Measurements from ENCODE around the gene STXBP1. TPM values are rescaled to one million over a fixed set of nuclear protein-coding genes. Genes with fewer than 3 reads are reported as not detected.
A peak's percentile ranks its signal among the peaks of the same experiment; 100 is the strongest.

Gene STXBP1
- total and polyA plus RNA-seq, 9 of the 15 experiments (the other 6 are each of a cell fraction or from before 2014, with no cell fraction given): 4.6 to 35.1 (median 9.7) TPM

DNA sequence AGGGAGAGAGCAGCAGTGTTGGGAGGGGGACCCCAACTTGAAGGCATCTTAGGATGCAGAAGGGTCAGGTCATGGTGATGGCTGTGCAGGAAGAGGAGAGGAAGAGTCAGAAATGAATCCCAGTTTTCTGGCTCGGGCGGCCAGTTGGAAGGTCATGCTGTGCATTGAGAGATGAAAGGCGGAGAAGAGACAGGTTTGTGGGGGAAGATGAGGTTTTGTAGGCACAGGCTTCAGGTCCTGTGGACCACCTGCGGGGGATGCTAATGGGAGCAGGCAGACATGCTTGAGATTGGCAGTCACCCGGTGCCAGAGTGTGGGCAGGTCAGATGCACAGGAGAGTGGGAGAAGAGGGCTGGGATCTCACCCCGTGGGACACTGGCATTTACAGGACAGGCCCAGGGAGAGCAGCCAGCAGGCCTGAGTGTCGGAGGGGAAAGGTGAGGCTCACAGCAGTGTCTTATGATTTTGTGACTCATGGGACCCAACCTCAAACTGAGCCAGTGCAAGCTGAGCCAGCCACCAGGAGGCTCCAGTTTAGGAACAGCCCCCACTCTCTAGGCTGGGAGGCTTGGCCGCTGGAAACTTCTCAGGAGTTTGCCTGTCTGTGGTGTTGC, 17.5 kb downstream of the STXBP1 start (continued):
- TF ChIP-seq THRA (IDR thresholded peaks at IDR 0.05): no peak
- TF ChIP-seq ELF4 (CRISPR knock-in tag; IDR thresholded peaks at IDR 0.05): no peak
- TF ChIP-seq MAFK (IDR thresholded peaks at IDR 0.05; ENCODE audit: low read length): no peak
- TF ChIP-seq, protein P1, sequence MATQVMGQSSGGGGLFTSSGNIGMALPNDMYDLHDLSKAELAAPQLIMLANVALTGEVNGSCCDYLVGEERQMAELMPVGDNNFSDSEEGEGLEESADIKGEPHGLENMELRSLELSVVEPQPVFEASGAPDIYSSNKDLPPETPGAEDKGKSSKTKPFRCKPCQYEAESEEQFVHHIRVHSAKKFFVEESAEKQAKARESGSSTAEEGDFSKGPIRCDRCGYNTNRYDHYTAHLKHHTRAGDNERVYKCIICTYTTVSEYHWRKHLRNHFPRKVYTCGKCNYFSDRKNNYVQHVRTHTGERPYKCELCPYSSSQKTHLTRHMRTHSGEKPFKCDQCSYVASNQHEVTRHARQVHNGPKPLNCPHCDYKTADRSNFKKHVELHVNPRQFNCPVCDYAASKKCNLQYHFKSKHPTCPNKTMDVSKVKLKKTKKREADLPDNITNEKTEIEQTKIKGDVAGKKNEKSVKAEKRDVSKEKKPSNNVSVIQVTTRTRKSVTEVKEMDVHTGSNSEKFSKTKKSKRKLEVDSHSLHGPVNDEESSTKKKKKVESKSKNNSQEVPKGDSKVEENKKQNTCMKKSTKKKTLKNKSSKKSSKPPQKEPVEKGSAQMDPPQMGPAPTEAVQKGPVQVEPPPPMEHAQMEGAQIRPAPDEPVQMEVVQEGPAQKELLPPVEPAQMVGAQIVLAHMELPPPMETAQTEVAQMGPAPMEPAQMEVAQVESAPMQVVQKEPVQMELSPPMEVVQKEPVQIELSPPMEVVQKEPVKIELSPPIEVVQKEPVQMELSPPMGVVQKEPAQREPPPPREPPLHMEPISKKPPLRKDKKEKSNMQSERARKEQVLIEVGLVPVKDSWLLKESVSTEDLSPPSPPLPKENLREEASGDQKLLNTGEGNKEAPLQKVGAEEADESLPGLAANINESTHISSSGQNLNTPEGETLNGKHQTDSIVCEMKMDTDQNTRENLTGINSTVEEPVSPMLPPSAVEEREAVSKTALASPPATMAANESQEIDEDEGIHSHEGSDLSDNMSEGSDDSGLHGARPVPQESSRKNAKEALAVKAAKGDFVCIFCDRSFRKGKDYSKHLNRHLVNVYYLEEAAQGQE (IDR thresholded peaks at IDR 0.05; ENCODE audit: borderline replicate concordance): peak; percentile 14; the same call in 1 of the 2 replicates
- TF ChIP-seq, protein P1 (CRISPR knock-in tag; IDR thresholded peaks at IDR 0.05; ENCODE audit: low read depth): no peak
- no peak for TF ChIP-seq KDM4B (IDR thresholded peaks at IDR 0.05; ENCODE audit: borderline replicate concordance in 2 of 2, low read depth in 1 of 2)
- peak; percentile 33 for TF ChIP-seq NEUROD1 (IDR thresholded peaks at IDR 0.05; ENCODE audit: borderline replicate concordance, low read depth, low read length, partially characterized antibody)
- no peak for TF ChIP-seq XRCC5 (IDR thresholded peaks at IDR 0.05; ENCODE audit: low read depth, low read length)
- TF ChIP-seq, protein P2, sequence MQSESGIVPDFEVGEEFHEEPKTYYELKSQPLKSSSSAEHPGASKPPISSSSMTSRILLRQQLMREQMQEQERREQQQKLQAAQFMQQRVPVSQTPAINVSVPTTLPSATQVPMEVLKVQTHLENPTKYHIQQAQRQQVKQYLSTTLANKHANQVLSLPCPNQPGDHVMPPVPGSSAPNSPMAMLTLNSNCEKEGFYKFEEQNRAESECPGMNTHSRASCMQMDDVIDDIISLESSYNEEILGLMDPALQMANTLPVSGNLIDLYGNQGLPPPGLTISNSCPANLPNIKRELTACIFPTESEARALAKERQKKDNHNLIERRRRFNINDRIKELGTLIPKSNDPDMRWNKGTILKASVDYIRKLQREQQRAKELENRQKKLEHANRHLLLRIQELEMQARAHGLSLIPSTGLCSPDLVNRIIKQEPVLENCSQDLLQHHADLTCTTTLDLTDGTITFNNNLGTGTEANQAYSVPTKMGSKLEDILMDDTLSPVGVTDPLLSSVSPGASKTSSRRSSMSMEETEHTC (IDR thresholded peaks at IDR 0.05): peak; percentile 59; the same call in 1 of the 2 replicates
- peak; percentile 82 for TF ChIP-seq FOSL1 (tag; conservative IDR thresholded peaks at IDR 0.05)
- TF ChIP-seq BDP1 (IDR thresholded peaks at IDR 0.05; ENCODE audit: insufficient read depth, insufficient read length): no peak
- TF ChIP-seq FOXA3 (CRISPR knock-in tag; conservative IDR thresholded peaks at IDR 0.05 in 1 of 2, IDR thresholded peaks at IDR 0.05 in 1 of 2): no peak
- no peak for TF ChIP-seq PCBP1 (IDR thresholded peaks at IDR 0.05; ENCODE audit: low read depth, low read length, poor library complexity, severe bottlenecking)
- TF ChIP-seq, protein P3, sequence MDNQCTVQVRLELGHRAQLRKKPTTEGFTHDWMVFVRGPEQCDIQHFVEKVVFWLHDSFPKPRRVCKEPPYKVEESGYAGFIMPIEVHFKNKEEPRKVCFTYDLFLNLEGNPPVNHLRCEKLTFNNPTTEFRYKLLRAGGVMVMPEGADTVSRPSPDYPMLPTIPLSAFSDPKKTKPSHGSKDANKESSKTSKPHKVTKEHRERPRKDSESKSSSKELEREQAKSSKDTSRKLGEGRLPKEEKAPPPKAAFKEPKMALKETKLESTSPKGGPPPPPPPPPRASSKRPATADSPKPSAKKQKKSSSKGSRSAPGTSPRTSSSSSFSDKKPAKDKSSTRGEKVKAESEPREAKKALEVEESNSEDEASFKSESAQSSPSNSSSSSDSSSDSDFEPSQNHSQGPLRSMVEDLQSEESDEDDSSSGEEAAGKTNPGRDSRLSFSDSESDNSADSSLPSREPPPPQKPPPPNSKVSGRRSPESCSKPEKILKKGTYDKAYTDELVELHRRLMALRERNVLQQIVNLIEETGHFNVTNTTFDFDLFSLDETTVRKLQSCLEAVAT (IDR thresholded peaks at IDR 0.05): no peak
- no peak for TF ChIP-seq KLF16 (IDR thresholded peaks at IDR 0.05)
- TF ChIP-seq FOS (IDR thresholded peaks at IDR 0.05; ENCODE audit: extremely low read depth, insufficient read length): no peak

All from K562 (cell line).